ENCODE results near the gene KRTCAP2. TPM values are rescaled to one million over a fixed set of nuclear protein-coding genes. Genes with fewer than 3 reads are reported as not detected.

The KRTCAP2 gene
- total and polyA plus RNA-seq, 10 of the 15 experiments (the other 5 are each of a cell fraction or from before 2014, with no cell fraction given): 61.3 to 238 (median 141) TPM

GRCh38 chr1:155172732-155173477 is at the start of gene KRTCAP2 (continued):
- TF ChIP-seq SMARCA5 (IDR thresholded peaks at IDR 0.05) (peak; percentile 90), ZNF687 (IDR thresholded peaks at IDR 0.05) (peak; percentile 69), ESRRA (IDR thresholded peaks at IDR 0.05; ENCODE audit: low read length) (0 out of 2 replicates have a peak, but pooled peaks have one; percentile 48), SPI1 (IDR thresholded peaks at IDR 0.05; ENCODE audit: borderline replicate concordance, insufficient read depth, low read depth, low read length) (peak; percentile 28; the same call in 1 of the 2 replicates), SIN3A (IDR thresholded peaks at IDR 0.05; ENCODE audit: low read depth, low read length) (peak; percentile 35; the same call in 1 of the 2 replicates), MTA3 (IDR thresholded peaks at IDR 0.05; ENCODE audit: borderline replicate concordance, low read length) (no peak), ZNF592 (IDR thresholded peaks at IDR 0.05) (no peak), HCFC1 (IDR thresholded peaks at IDR 0.05; ENCODE audit: low read length) (peak; percentile 63), CUX1 (IDR thresholded peaks at IDR 0.05; ENCODE audit: insufficient replicate concordance, low read depth, low read length) (no peak), CREM (IDR thresholded peaks at IDR 0.05; ENCODE audit: low read depth) (peak; percentile 74), IKZF2 (IDR thresholded peaks at IDR 0.05) (peak; percentile 14 to 19; a peak in 1 of 4 replicates), BMI1 (IDR thresholded peaks at IDR 0.05; ENCODE audit: borderline replicate concordance) (no peak), ZNF384 (IDR thresholded peaks at IDR 0.05; ENCODE audit: borderline replicate concordance, low read depth, low read length) (no peak), RBBP5 (conservative IDR thresholded peaks at IDR 0.05) (no peak)

Measured in GM12878 (cell line).